Esophagus squamous epithelium (tissue), 4 donors: ENCODE measurements around the gene MICAL3.

ENCODE experiments used
- CTCF ChIP-seq, 6 experiments: fragments of 450-650 bp in 4 of 6; fragments of 200-600 bp in 2 of 6; sonication (generic) in 2 of 6; IDR thresholded peaks; one replicate each; pipeline ENCODE4 v1.5.1; 2016 to 2019; ENCODE audit warnings: antibody characterized with exemption in 6 of 6, mild to moderate bottlenecking in 4 of 6, moderate library complexity in 4 of 6
- POLR2A ChIP-seq, 4 donors: fragments of 450-650 bp; IDR thresholded peaks; one replicate each; pipeline ENCODE4 v1.6.1; 2017; ENCODE audit warnings: antibody characterized with exemption in 4 of 4, mild to moderate bottlenecking in 4 of 4, moderate library complexity in 3 of 4

GRCh38 chr22:17838180-17838865 is 186.0 kb downstream of the MICAL3 start:
- TF ChIP-seq POLR2A (IDR thresholded peaks at IDR 0.05) (no peak), CTCF (IDR thresholded peaks at IDR 0.05) (no peak)
